Activated T-helper 17 cell treated with anti-CD3 and anti-CD28 coated beads, Interleukin-2, amount 50 U/mL, for 72 hours (primary cell): ENCODE measurements around the gene MYH3. TPM values are rescaled to one million over a fixed set of nuclear protein-coding genes. Genes with fewer than 3 reads are reported as not detected.

Experiments used
- ATAC-seq: fragments of 150-1000 bp; cut with Tn5 transposase; replicated peaks from 2 replicates; pipeline ENCODE4 v1.10.0; 2021; ENCODE audit warnings: mild to moderate bottlenecking, moderate library complexity
- H3K27ac Mint-ChIP-seq: one replicate; pipeline ENCODE4 v1.8.0; 2022; ENCODE audit warnings: mixed read lengths
- H3K27me3 Mint-ChIP-seq: one replicate; pipeline ENCODE4 v1.8.0; 2022; ENCODE audit warnings: mixed read lengths
- H3K36me3 Mint-ChIP-seq: one replicate; pipeline ENCODE4 v1.8.0; 2022; ENCODE audit warnings: low read depth, mild to moderate bottlenecking, mixed read lengths
- H3K4me1 Mint-ChIP-seq: one replicate; pipeline ENCODE4 v1.8.0; 2022; ENCODE audit warnings: mixed read lengths
- H3K4me3 Mint-ChIP-seq: one replicate; pipeline ENCODE4 v1.8.0; 2022; ENCODE audit warnings: mild to moderate bottlenecking, mixed read lengths
- H3K9me3 Mint-ChIP-seq: one replicate; pipeline ENCODE4 v1.8.0; 2022; ENCODE audit warnings: mixed read lengths
- total RNA-seq, 2 donors: library from RNA; stranded (reverse); gene quantifications; one replicate each; pipeline ENCODE4 v1.2.3, GENCODE V29; 2022

Gene MYH3
- total RNA-seq, 2 donors from 2014 or later, result 1.6 to 3.0 TPM

GRCh38 chr17:10664571-10664970 lies 7.5 kb upstream of the MYH3 start:
- no peak overlapping the region for H3K4me3 Mint-ChIP-seq
- no peak for ATAC-seq
- H3K27me3 Mint-ChIP-seq, result no peaks in the 10 kb centered on the region
- H3K36me3 Mint-ChIP-seq, result peaks cover 8% of the 10 kb centered on the region
- H3K4me1 Mint-ChIP-seq, result no peaks in the 10 kb centered on the region
- no peaks in the 10 kb centered on the region for H3K9me3 Mint-ChIP-seq
- no peak overlapping the region for H3K27ac Mint-ChIP-seq

GRCh38 chr17:10663231-10663630 lies 6.1 kb upstream of the MYH3 start:
- no peak for ATAC-seq
- no peaks in the 10 kb centered on the region for H3K9me3 Mint-ChIP-seq
- H3K36me3 Mint-ChIP-seq, result peaks cover 12% of the 10 kb centered on the region
- H3K27ac Mint-ChIP-seq, result no peak overlapping the region
- H3K4me1 Mint-ChIP-seq, result no peaks in the 10 kb centered on the region
- H3K27me3 Mint-ChIP-seq, result no peaks in the 10 kb centered on the region
- H3K4me3 Mint-ChIP-seq, result no peak overlapping the region

GRCh38 chr17:10661437-10661836 lies 4.3 kb upstream of the MYH3 start:
- Mint-ChIP-seq H3K4me3 (no peak overlapping the region), H3K4me1 (no peaks in the 10 kb centered on the region), H3K27me3 (no peaks in the 10 kb centered on the region), H3K9me3 (no peaks in the 10 kb centered on the region), H3K36me3 (peaks cover 12% of the 10 kb centered on the region), H3K27ac (no peak overlapping the region)
- no peak for ATAC-seq

GRCh38 chr17:10657879-10658278 lies 770 bp upstream of the MYH3 start:
- Mint-ChIP-seq H3K9me3 (no peaks in the 10 kb centered on the region), H3K4me1 (peaks cover 3% of the 10 kb centered on the region), H3K27me3 (no peaks in the 10 kb centered on the region), H3K36me3 (peaks cover 7% of the 10 kb centered on the region), H3K27ac (no peak overlapping the region), H3K4me3 (no peak overlapping the region)
- no peak for ATAC-seq

GRCh38 chr17:10653987-10654386 lies 3.1 kb downstream of the MYH3 start:
- H3K36me3 Mint-ChIP-seq, result no peaks in the 10 kb centered on the region
- peaks cover 5% of the 10 kb centered on the region for H3K4me1 Mint-ChIP-seq
- no peak for ATAC-seq
- no peak overlapping the region for H3K4me3 Mint-ChIP-seq
- no peaks in the 10 kb centered on the region for H3K27me3 Mint-ChIP-seq
- peak overlapping the region; percentile 67 for H3K27ac Mint-ChIP-seq
- H3K9me3 Mint-ChIP-seq, result no peaks in the 10 kb centered on the region

GRCh38 chr17:10652984-10653659 lies 4.0 kb downstream of the MYH3 start:
- no peaks in the 10 kb centered on the region for H3K36me3 Mint-ChIP-seq
- no peaks in the 10 kb centered on the region for H3K9me3 Mint-ChIP-seq
- H3K4me1 Mint-ChIP-seq, result peaks cover 5% of the 10 kb centered on the region
- no peaks in the 10 kb centered on the region for H3K27me3 Mint-ChIP-seq
- peak; percentile 62 for ATAC-seq
- H3K27ac Mint-ChIP-seq, result peak overlapping the region; percentile 67
- peak overlapping the region; percentile 38 for H3K4me3 Mint-ChIP-seq

- Mint-ChIP-seq H3K4me3 (no peak overlapping the region), H3K4me1 (peaks cover 5% of the 10 kb centered on the region), H3K27me3 (no peaks in the 10 kb centered on the region), H3K36me3 (no peaks in the 10 kb centered on the region), H3K27ac (no peak overlapping the region), H3K9me3 (no peaks in the 10 kb centered on the region)
- no peak for ATAC-seq
Observed at GRCh38 chr17:10651927-10652326, 5.2 kb downstream of the MYH3 start.

GRCh38 chr17:10649602-10650001 lies 7.5 kb downstream of the MYH3 start:
- H3K9me3 Mint-ChIP-seq, result no peaks in the 10 kb centered on the region
- ATAC-seq, result no peak
- peaks cover 5% of the 10 kb centered on the region for H3K4me1 Mint-ChIP-seq
- H3K27me3 Mint-ChIP-seq, result no peaks in the 10 kb centered on the region
- H3K27ac Mint-ChIP-seq, result no peak overlapping the region
- H3K36me3 Mint-ChIP-seq, result no peaks in the 10 kb centered on the region
- H3K4me3 Mint-ChIP-seq, result no peak overlapping the region

- H3K36me3 Mint-ChIP-seq, result peaks cover 6% of the 10 kb centered on the region
- no peaks in the 10 kb centered on the region for H3K27me3 Mint-ChIP-seq
- no peak overlapping the region for H3K27ac Mint-ChIP-seq
- H3K4me1 Mint-ChIP-seq, result peaks cover 5% of the 10 kb centered on the region
- H3K9me3 Mint-ChIP-seq, result no peaks in the 10 kb centered on the region
- H3K4me3 Mint-ChIP-seq, result no peak overlapping the region
- ATAC-seq, result no peak
Observed at GRCh38 chr17:10648956-10649355, 8.2 kb downstream of the MYH3 start.

- no peak for ATAC-seq
- Mint-ChIP-seq H3K27me3 (no peaks in the 10 kb centered on the region), H3K36me3 (peaks cover 8% of the 10 kb centered on the region), H3K4me1 (peaks cover 5% of the 10 kb centered on the region), H3K9me3 (no peaks in the 10 kb centered on the region), H3K4me3 (no peak overlapping the region), H3K27ac (no peak overlapping the region)
Observed at GRCh38 chr17:10648381-10648780, 8.7 kb downstream of the MYH3 start.

- H3K4me3 Mint-ChIP-seq, result no peak overlapping the region
- no peak overlapping the region for H3K27ac Mint-ChIP-seq
- no peaks in the 10 kb centered on the region for H3K9me3 Mint-ChIP-seq
- H3K27me3 Mint-ChIP-seq, result no peaks in the 10 kb centered on the region
- H3K36me3 Mint-ChIP-seq, result peaks cover 25% of the 10 kb centered on the region
- peak; percentile 46 for ATAC-seq
- no peaks in the 10 kb centered on the region for H3K4me1 Mint-ChIP-seq
Observed at GRCh38 chr17:10646392-10646990, 10.6 kb downstream of the MYH3 start.

- H3K27ac Mint-ChIP-seq, result no peak overlapping the region
- peaks cover 70% of the 10 kb centered on the region for H3K36me3 Mint-ChIP-seq
- H3K27me3 Mint-ChIP-seq, result no peaks in the 10 kb centered on the region
- no peaks in the 10 kb centered on the region for H3K4me1 Mint-ChIP-seq
- ATAC-seq, result no peak
- H3K9me3 Mint-ChIP-seq, result no peaks in the 10 kb centered on the region
- no peak overlapping the region for H3K4me3 Mint-ChIP-seq
Observed at GRCh38 chr17:10640475-10640874, 16.6 kb downstream of the MYH3 start.

GRCh38 chr17:10638151-10638550 lies 19.0 kb downstream of the MYH3 start:
- Mint-ChIP-seq H3K4me3 (no peak overlapping the region), H3K9me3 (no peaks in the 10 kb centered on the region), H3K27me3 (no peaks in the 10 kb centered on the region), H3K4me1 (no peaks in the 10 kb centered on the region), H3K27ac (no peak overlapping the region), H3K36me3 (peaks cover 65% of the 10 kb centered on the region)
- ATAC-seq, result no peak

- Mint-ChIP-seq H3K27ac (no peak overlapping the region), H3K4me3 (no peak overlapping the region)
- no peak for ATAC-seq
Observed at GRCh38 chr17:10635290-10635689, 21.8 kb downstream of the MYH3 start.

GRCh38 chr17:10633738-10634379 lies 23.2 kb downstream of the MYH3 start:
- Mint-ChIP-seq H3K27ac (no peak overlapping the region), H3K27me3 (no peaks in the 10 kb centered on the region)
- ATAC-seq, result peak; percentile 80

More at GRCh38 chr17:10635290-10635689, 21.8 kb downstream of the MYH3 start:
- Mint-ChIP-seq H3K9me3 (no peaks in the 10 kb centered on the region), H3K36me3 (peaks cover 45% of the 10 kb centered on the region), H3K27me3 (no peaks in the 10 kb centered on the region), H3K4me1 (no peaks in the 10 kb centered on the region)

More at GRCh38 chr17:10633738-10634379, 23.2 kb downstream of the MYH3 start:
- no peaks in the 10 kb centered on the region for H3K9me3 Mint-ChIP-seq
- peak overlapping the region; percentile 7 for H3K4me3 Mint-ChIP-seq
- H3K36me3 Mint-ChIP-seq, result peaks cover 39% of the 10 kb centered on the region
- H3K4me1 Mint-ChIP-seq, result no peaks in the 10 kb centered on the region
